ENCODE data around the gene EIF4G3. TPM values are rescaled to one million over a fixed set of nuclear protein-coding genes. Genes with fewer than 3 reads are reported as not detected.

Gene EIF4G3
- total RNA-seq, 4 donors from 2014 or later = 42.1 to 63.2 (median 43.5) TPM

DNA sequence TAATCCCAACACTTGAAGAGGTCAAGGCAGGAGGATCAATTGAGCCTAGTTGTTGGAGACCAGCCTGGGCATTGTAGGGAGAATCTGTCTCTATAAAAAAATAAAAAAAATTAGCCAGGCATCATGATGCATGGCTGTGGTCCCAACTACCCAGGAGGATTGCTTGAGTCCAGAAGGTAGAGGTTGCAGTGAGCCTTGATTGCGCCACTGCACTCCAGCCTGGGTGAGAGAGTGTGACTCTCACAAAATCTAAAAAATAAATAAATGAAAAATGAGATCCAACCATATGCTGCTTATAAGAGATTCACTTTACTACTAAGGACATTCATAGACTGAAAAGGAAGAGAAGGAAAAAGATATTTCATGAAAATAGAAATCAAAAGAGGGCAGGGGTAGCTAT, 342.5 kb downstream of the EIF4G3 start:
- Histone ChIP-seq H3K9me3 (no peaks in the 10 kb centered on the region), H3K4me3 (no peak overlapping the region), H3K27ac (no peak overlapping the region), H3K36me3 (peaks cover 0 to 2% of the 10 kb centered on the region in 2 donors), H3K4me1 (peaks cover 20 to 21% of the 10 kb centered on the region in 2 donors), H3K27me3 (no peaks in the 10 kb centered on the region)
- in situ Hi-C loops (cut with MboI; ENCODE audit: low sequenced_read_pairs in 4 of 4) (no loop called here), intact Hi-C loops (cut with DNase I; ENCODE audit: low total_unique reads) (no loop called here)
- no peak for ATAC-seq
- no peak for TF ChIP-seq POLR2A (IDR thresholded peaks at IDR 0.05)
- TF ChIP-seq, protein P1, sequence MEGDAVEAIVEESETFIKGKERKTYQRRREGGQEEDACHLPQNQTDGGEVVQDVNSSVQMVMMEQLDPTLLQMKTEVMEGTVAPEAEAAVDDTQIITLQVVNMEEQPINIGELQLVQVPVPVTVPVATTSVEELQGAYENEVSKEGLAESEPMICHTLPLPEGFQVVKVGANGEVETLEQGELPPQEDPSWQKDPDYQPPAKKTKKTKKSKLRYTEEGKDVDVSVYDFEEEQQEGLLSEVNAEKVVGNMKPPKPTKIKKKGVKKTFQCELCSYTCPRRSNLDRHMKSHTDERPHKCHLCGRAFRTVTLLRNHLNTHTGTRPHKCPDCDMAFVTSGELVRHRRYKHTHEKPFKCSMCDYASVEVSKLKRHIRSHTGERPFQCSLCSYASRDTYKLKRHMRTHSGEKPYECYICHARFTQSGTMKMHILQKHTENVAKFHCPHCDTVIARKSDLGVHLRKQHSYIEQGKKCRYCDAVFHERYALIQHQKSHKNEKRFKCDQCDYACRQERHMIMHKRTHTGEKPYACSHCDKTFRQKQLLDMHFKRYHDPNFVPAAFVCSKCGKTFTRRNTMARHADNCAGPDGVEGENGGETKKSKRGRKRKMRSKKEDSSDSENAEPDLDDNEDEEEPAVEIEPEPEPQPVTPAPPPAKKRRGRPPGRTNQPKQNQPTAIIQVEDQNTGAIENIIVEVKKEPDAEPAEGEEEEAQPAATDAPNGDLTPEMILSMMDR (IDR thresholded peaks at IDR 0.05 in 4 of 5, conservative IDR thresholded peaks at IDR 0.05 in 1 of 5) = no peak
- no peak for DNase-seq

- Histone ChIP-seq H3K27ac (peak overlapping the region in 1 of 4 donors; percentile 27), H3K4me3 (no peak overlapping the region), H3K36me3 (peaks cover 0 to 23% of the 10 kb centered on the region in 2 donors), H3K9me3 (no peaks in the 10 kb centered on the region), H3K4me1 (peaks cover 20 to 24% of the 10 kb centered on the region in 2 donors), H3K27me3 (no peaks in the 10 kb centered on the region)
- DNase-seq (no peak), ATAC-seq (peak; percentile 41 to 86)
- in situ Hi-C loops (cut with MboI; ENCODE audit: low sequenced_read_pairs in 4 of 4) = no loop called here
- intact Hi-C loops (cut with DNase I; ENCODE audit: low total_unique reads) = no loop called here
- TF ChIP-seq, protein P1 (IDR thresholded peaks at IDR 0.05 in 4 of 5, conservative IDR thresholded peaks at IDR 0.05 in 1 of 5) = no peak
- no peak for TF ChIP-seq POLR2A (IDR thresholded peaks at IDR 0.05)
Measured at GRCh38 chr1:20830378-20830777, 346.3 kb downstream of the EIF4G3 start.

DNA sequence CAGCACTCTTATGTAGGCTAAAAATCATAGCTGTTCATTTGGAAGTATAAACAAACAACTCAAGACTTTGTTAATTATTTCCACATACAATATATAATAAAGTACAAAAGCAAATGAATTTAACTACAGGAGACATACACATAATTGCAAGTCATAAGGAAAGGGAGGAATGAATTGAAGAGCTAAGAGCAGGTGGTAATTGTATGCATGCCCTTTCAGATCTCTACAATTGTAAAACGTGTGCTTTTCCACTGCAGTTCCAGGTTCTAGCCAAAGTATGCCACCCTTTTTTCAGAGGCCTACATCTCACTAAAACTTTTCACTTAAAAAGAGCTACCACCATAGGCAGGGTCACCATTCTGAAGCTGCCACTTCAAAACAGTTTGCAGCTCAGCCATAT, 346.8 kb downstream of the EIF4G3 start:
- Histone ChIP-seq H3K4me1 (peaks cover 18 to 22% of the 10 kb centered on the region in 2 donors), H3K27ac (no peak overlapping the region), H3K36me3 (peaks cover 0 to 23% of the 10 kb centered on the region in 2 donors), H3K4me3 (no peak overlapping the region), H3K9me3 (no peaks in the 10 kb centered on the region), H3K27me3 (no peaks in the 10 kb centered on the region)
- TF ChIP-seq, protein P1 (IDR thresholded peaks at IDR 0.05 in 4 of 5, conservative IDR thresholded peaks at IDR 0.05 in 1 of 5) = no peak
- no peak for TF ChIP-seq POLR2A (IDR thresholded peaks at IDR 0.05)
- DNase-seq = no peak
- intact Hi-C loops (cut with DNase I; ENCODE audit: low total_unique reads) (no loop called here), in situ Hi-C loops (cut with MboI; ENCODE audit: low sequenced_read_pairs in 4 of 4) (no loop called here)
- no peak for ATAC-seq

DNA sequence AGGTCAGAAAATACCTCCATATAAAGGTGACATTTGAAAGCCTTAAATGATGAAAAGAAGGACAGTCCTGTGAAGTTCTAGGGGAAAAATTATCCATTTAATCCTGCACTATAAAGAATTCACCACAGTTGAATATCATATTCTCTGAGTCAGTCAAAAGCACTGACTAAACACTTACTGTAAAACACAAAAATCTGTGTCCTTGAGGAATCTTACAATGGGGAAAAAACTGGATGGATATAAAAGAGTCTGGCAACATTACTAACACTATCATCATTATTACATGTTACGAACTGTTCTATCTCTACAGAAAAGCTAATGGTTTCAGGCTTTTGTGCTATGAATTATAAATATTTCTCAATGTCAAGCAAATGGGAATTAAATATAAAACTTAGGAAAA, 347.2 kb downstream of the EIF4G3 start:
- in situ Hi-C loops (cut with MboI; ENCODE audit: low sequenced_read_pairs in 4 of 4) = no loop called here
- no peak overlapping the region for H3K27ac ChIP-seq
- H3K4me1 ChIP-seq = peaks cover 18 to 20% of the 10 kb centered on the region in 2 donors
- DNase-seq = no peak
- no peak for ATAC-seq
- no peak for TF ChIP-seq POLR2A (IDR thresholded peaks at IDR 0.05)
- TF ChIP-seq, protein P1 (IDR thresholded peaks at IDR 0.05 in 4 of 5, conservative IDR thresholded peaks at IDR 0.05 in 1 of 5) = no peak
- H3K4me3 ChIP-seq = no peak overlapping the region
- no peaks in the 10 kb centered on the region for H3K27me3 ChIP-seq
- H3K9me3 ChIP-seq = no peaks in the 10 kb centered on the region
- intact Hi-C loops (cut with DNase I; ENCODE audit: low total_unique reads) = no loop called here
- H3K36me3 ChIP-seq = peaks cover 0 to 23% of the 10 kb centered on the region in 2 donors

DNA sequence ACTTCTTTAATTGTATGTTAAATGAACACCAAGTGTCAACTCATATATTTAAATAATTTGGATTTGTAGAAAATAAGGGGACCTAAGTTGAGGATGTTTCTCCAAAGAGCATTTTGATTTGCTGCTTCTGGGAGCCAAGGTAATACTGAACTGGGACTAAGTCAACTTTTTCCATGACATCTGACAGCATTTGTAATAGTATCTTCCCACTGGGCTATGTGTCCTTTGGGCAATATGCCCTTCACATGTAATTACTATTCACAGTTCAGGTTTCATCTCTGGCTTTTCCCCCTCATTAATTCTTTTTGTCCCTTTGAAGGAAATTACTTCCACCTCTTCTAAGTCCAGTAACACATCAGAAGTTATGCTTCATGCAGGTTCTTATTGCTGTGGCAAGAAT, 352.9 kb downstream of the EIF4G3 start:
- no peaks in the 10 kb centered on the region for H3K27me3 ChIP-seq
- ATAC-seq (peak; percentile 86 to 91), DNase-seq (no peak)
- H3K4me1 ChIP-seq = peaks cover 17 to 18% of the 10 kb centered on the region in 2 donors
- peak overlapping the region in 1 of 4 donors; percentile 7 for H3K27ac ChIP-seq
- no peaks in the 10 kb centered on the region for H3K9me3 ChIP-seq
- in situ Hi-C loops (cut with MboI; ENCODE audit: low sequenced_read_pairs in 4 of 4) (no loop called here), intact Hi-C loops (cut with DNase I; ENCODE audit: low total_unique reads) (no loop called here)
- peaks cover 0 to 27% of the 10 kb centered on the region in 2 donors for H3K36me3 ChIP-seq
- no peak for TF ChIP-seq POLR2A (IDR thresholded peaks at IDR 0.05)
- TF ChIP-seq, protein P1 (IDR thresholded peaks at IDR 0.05 in 4 of 5, conservative IDR thresholded peaks at IDR 0.05 in 1 of 5) = no peak
- H3K4me3 ChIP-seq = no peak overlapping the region

All from gastrocnemius medialis (tissue), 4 donors.